ENCODE data around the gene CYP19A1. TPM values are rescaled to one million over a fixed set of nuclear protein-coding genes. Genes with fewer than 3 reads are reported as not detected.

The CYP19A1 gene
- polyA plus RNA-seq, 3 donors: 0.28 to 2.7 (median 0.93) TPM

DNA sequence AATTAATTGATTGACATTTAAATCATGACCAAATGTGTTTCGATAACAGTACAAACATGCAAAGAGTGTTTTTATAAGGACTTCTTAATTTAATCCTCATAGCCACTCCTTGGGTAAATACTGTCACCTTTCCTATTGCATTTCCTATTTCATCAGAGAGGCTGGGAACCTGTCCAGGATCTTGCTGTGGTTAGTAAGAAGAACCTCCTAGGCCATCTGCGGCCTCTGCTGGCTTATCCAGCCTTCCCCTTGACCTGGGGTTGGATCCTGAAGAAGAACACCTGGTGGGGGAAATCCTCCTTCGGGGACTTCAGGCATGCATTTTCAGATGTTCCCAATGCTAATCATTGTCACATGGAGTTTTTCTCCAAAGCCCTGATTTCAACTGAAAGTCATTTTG is 28.5 kb upstream of the CYP19A1 start:
- H3K27ac ChIP-seq (ENCODE audit: low read depth, low read length): no peak overlapping the region
- 46 to 56% (median 50%) methylated on average over 3 of the region's 3 CpGs for WGBS, 3 donors

DNA sequence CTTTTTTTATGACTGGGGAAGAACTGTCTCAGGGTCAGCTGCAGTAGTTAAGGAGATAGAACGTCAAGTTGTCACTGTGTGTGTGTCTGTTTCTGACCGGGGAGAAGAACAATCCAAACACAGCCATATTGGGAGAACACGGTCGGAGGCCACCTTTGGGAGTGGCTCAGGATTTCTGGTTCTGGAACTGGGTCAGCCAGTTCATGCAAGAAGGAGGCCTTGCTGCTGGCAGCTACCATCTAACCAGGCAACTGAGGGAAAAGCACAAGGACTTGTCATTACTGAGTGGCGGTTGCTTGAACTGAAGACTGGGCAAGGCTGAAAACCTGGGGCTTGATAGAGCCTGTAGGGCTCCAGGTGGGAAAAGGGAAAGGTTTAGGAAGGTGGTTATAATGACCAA is 27.7 kb upstream of the CYP19A1 start:
- H3K27ac ChIP-seq (ENCODE audit: low read depth, low read length): no peak overlapping the region
- 73 to 93% (median 86%) methylated on average over 5 of the region's 5 CpGs for WGBS, 3 donors

DNA sequence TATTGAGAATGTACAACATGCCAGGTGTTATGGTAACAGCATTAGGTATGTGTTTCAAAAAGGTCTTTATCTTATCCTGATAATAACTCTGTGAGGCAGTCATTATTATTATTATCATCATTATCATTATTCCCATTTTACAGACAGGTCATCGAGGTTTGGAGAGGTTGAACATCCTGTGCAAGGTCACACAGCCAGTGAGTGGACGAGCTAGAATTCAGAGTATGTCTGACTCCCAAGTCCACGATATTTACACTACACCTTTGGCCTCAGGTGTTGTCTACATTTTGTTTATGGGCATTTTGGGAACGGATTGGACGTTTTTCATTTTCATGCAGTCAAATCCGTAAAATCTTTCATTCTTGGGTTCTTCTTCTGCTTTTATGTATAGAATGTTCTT is 27.0 kb upstream of the CYP19A1 start:
- H3K27ac ChIP-seq (ENCODE audit: low read depth, low read length): no peak overlapping the region
- 86 to 93% (median 88%) methylated on average over 6 of the region's 6 CpGs for WGBS, 3 donors

- 78 to 82% (median 81%) methylated on average over 9 of the region's 9 CpGs for WGBS, 3 donors
- no peak overlapping the region for H3K27ac ChIP-seq (ENCODE audit: low read depth, low read length)
Measured at GRCh38 chr15:51363383-51363782, 25.0 kb upstream of the CYP19A1 start.

DNA sequence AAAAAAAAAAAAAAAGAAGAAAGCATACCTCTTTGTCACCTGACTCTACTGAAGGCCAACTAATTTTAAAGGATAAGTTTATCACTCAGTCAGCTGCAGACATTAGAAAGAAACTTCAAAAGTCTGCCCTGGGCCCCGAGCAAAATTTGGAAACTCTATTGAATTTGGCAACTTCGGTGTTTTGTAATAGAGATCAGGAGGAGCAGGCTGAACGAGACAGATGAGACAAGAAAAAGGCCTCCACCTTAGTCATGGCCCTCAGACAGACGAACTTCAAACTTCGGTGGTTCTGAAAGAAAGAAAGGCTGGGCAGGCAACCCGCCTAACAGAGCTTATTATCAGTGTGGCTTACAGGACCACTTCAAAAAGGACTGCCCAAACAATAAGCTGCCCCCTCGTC is 21.6 kb upstream of the CYP19A1 start:
- WGBS, 3 donors: 64 to 89% (median 67%) methylated on average over 7 of the region's 7 CpGs
- no peak overlapping the region for H3K27ac ChIP-seq (ENCODE audit: low read depth, low read length)

- no peak overlapping the region for H3K27ac ChIP-seq (ENCODE audit: low read depth, low read length)
- 86 to 95% (median 94%) methylated on average over 6 of the region's 6 CpGs for WGBS, 3 donors
Measured at GRCh38 chr15:51356983-51357382, 18.6 kb upstream of the CYP19A1 start.

DNA sequence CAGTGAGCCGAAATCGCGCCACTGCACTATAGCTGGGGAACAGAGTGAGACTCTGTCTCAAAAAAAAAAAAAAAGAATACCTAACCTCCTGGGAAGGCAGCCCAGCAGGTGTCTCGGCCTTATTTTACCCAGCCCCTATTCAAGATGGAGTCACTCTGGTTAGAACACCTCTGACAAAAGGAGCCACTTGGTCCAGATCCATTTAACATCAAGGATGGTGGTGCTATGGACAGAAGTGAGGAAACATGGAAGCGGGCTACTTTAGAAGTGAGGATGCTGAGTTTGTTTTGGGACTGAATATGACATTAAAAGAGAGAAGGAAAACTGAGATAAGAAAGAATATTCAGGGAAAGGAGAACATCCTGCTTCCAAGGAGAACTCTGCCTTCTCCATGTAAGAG is 17.8 kb upstream of the CYP19A1 start:
- no peak overlapping the region for H3K27ac ChIP-seq (ENCODE audit: low read depth, low read length)
- 85 to 98% (median 97%) methylated on average over 5 of the region's 5 CpGs for WGBS, 3 donors

GRCh38 chr15:51355096-51355495 is 16.7 kb upstream of the CYP19A1 start:
- 90 to 96% (median 92%) methylated on average over 1 of the region's 1 CpG for WGBS, 3 donors
- no peak overlapping the region for H3K27ac ChIP-seq (ENCODE audit: low read depth, low read length)

GRCh38 chr15:51353976-51354375 is 15.6 kb upstream of the CYP19A1 start:
- WGBS, 3 donors: 27 to 72% (median 60%) methylated on average over 2 of the region's 2 CpGs
- H3K27ac ChIP-seq (ENCODE audit: low read depth, low read length): no peak overlapping the region

DNA sequence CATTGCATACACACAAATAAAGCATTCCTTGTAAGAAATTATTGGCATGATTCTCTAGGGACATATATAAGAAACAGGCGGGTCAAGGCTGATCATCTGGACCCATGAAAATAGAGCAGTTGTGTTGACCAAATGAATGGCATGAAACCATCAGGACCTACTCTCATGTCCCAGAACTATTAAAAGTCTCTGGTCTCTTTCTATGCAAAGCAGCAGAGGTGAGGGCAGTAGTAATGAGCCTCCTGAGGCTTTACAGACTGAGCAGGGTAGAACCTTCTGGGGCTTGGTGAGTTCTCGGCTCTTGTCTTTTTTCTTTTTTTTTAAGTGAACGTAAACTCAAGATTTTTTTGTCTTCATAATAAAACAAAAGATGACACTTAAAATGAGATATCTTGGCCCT is 12.3 kb upstream of the CYP19A1 start:
- no peak overlapping the region for H3K27ac ChIP-seq (ENCODE audit: low read depth, low read length)
- WGBS, 3 donors: 93 to 97% (median 94%) methylated on average over 3 of the region's 3 CpGs

- no peak overlapping the region for H3K27ac ChIP-seq (ENCODE audit: low read depth, low read length)
- WGBS, 3 donors: 45 to 61% (median 51%) methylated on average over 4 of the region's 4 CpGs
Measured at GRCh38 chr15:51349156-51349844, 10.9 kb upstream of the CYP19A1 start.

DNA sequence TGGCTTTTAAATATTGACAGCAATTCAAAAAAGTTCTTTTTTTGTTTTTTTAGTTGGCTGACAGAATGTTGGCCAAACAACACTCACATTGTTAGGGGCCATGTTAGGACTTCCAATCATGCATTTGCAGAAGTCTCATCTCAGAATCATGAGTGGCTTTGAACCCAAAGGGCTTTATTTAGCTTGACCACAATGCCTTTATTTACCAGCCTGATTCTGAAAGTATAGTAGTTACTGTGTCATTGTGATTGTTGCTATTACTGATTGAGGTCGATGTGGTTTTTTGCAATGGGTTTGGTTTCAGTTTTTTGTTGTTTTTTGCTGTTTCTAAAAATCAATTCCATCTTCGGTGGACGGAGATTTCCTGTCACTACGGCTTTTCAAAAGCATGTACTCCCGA is 10.3 kb upstream of the CYP19A1 start:
- 53 to 63% (median 54%) methylated on average over 5 of the region's 5 CpGs for WGBS, 3 donors
- no peak overlapping the region for H3K27ac ChIP-seq (ENCODE audit: low read depth, low read length)

DNA sequence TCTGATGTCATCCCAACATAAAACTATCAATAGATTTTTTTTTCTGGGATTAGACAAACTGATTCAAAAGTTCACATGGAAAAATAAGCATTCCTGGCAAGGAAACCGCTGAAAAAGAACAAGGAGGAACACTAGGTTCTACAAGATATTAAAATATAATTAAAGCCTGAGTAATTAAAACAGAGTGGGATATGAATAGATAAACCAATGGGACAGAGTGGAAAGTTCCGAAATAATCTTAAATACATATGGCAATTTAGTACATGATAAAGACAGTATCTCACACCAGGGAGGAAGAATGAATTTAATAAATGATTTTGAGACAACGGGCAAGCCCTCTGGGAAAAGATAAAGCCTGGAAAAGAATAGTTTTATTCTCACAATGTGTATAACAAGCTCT is 7.7 kb upstream of the CYP19A1 start:
- H3K27ac ChIP-seq (ENCODE audit: low read depth, low read length): no peak overlapping the region
- WGBS, 3 donors: 55 to 60% (median 58%) methylated on average over 3 of the region's 3 CpGs

DNA sequence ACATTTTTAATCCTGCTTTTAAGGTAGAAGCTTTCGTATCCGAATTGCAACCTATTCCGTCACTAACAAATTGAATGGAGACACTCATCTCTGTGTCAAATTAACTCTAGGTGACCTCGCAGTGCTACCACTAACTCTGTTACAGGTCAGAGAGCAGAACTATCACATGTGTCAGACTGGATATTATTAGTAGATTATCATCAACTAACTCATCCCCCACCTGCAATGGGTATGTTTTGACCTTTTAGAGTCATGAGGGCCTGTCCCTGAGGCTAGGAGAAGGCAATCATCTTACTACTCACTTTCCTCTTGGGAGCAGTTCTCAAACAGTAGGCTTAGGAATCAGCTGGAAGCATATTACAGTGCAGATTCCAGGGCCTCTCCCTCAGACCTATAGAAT is 5.1 kb upstream of the CYP19A1 start:
- WGBS, 3 donors: 94 to 96% (median 95%) methylated on average over 4 of the region's 4 CpGs
- H3K27ac ChIP-seq (ENCODE audit: low read depth, low read length): no peak overlapping the region

DNA sequence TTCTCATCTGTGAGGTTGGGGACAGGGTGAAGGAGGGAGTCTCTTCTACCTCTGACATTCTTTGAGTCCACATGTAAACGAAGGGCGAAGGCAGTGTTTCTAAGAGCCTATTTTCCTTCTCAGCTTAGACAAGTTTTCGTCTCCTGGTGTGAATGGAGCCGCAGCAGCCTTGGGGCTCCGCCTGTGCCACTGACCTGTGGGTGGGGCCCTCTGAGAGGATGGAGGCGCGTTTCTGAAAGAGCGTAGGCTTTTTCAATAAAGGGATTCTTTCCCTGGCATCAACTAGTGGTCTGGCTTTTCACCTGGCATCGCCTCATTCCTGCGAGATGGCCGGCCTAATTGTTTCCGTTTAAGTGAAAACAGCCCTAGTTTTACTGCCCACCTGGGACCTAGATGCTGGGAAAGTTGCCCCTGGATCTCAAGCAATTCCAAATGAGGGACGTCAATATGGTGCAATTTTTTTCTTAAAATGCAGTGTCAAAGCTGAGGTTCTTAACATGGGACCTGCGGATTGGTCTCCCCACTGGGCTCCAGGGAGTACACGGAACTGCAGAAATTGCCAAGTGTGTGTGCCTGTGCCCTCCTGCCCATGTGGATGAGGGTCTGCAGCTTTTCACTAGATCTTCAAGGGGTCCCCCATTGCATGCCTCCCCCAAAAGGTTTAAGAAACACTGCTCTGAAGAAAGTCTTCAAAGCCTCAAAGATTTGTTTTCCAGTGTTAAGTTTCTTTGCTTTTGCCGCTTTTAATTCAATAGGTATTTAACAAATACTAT is 4.0 kb upstream of the CYP19A1 start:
- WGBS, 3 donors: 40 to 56% (median 55%) methylated on average over 16 of the region's 16 CpGs
- H3K27ac ChIP-seq (ENCODE audit: low read depth, low read length): no peak overlapping the region

DNA sequence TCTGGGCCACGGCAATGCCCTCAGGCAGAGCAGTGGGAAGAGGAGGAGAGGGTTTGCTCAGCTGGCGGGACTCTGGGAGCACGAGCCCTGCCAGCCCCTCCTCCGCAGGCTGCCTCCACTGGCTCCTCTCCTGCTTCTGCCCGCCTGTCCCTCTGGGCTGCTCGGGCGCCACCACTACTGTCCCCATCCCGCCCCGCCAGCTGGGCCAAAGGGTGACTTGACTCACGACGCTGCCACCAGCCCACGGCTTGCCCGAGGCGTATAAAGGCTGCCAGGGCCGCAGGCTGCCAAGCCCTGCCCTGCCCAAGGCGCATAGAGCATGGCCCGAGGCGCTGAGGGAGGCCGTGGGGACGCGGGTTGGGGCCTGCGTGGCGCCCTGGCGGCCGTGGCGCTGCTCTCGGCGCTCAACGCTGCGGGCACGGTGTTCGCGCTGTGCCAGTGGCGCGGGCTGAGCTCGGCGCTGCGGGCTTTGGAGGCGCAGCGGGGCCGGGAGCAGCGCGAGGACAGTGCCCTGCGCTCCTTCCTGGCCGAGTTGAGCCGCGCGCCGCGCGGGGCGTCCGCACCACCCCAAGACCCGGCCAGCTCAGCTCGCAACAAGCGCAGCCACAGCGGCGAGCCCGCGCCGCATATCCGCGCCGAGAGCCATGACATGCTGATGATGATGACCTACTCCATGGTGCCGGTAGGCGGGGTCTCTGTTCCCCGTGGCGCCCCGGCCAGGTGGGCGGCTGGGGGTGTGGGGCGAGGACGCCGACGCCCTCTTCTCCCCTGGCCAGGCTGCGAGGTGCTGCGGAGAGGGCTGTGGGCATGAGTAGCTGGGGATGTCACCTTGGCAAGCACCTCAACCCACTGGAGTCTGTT is 3.2 kb upstream of the CYP19A1 start, which contains the start of gene GLDN:
TSS of gene GLDN (plus strand) at position 290 of the 861 bp plus-strand sequence. CDS start at position 320, 30 bp downstream.
- 6% methylated on average over 68 to 76 of the region's 76 CpGs for WGBS, 3 donors
- no peak within 1 kb of the TSS for H3K27ac ChIP-seq (ENCODE audit: low read depth, low read length)

DNA sequence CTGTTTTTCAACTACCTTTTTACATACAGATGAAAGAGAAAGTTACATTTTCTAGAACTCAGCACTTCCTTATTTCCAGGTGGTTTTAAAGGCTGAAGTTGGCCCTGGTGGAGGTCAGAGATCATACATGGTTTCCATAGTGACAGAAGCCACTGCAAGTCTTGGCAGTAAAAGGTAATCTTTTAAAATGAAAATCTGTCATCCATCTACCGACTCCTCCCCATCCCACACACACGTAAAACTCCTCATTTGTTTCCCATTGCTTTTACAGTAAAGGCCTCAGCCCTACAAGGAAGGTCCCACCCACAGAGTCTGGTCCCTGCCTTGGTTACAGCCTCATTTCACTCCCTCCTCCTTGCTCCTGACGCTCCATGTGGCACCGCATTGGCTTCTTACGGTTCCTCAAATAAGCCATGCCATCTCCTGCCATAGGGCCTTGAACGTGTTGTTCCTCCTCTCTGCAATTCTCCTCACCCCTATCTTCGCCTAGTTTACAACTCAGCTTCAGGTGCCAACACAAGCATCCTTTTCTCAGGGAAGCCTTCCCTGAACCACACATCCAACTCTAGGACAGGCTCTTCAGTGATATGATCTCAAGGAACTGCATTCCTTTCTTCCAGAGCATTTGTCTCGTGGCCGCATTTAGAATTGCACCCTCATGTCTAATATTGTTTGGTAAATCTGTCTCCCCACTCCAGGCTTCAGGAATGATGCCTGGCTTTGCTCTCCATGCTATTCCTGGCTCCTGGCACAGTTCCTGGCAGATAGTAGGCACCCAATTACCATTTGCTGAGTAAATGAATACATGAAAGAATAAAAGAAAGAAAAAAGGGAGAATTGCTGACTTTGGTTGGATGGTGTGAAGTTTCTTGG is 2.6 kb downstream of the CYP19A1 start:
- H3K27ac ChIP-seq (ENCODE audit: low read depth, low read length): no peak overlapping the region
- WGBS, 3 donors: 79 to 89% (median 86%) methylated on average over 9 of the region's 9 CpGs

DNA sequence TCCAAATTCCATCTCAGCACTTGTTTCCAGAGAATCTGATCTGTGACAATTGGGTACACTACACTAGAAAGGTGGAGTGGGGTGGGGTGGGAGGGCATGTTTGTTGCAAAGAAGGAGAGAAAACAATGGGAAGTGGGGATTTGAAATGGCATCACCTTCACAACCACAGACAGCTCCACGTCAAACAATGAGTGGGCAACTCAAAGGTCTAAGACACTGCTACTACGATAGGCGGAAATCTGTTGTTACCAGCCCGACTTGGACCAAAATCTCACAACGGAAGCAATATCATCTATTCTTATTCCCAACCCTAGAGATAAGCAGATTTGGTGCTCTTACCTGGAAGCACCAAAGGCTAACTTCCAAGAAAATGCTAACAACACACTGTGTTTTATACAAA is 3.3 kb downstream of the CYP19A1 start:
- H3K27ac ChIP-seq (ENCODE audit: low read depth, low read length): no peak overlapping the region
- WGBS, 3 donors: 84 to 97% (median 91%) methylated on average over 5 of the region's 5 CpGs

Measured in adipose tissue (tissue), 3 donors.